ENCODE data around the gene PQBP1.

DNA sequence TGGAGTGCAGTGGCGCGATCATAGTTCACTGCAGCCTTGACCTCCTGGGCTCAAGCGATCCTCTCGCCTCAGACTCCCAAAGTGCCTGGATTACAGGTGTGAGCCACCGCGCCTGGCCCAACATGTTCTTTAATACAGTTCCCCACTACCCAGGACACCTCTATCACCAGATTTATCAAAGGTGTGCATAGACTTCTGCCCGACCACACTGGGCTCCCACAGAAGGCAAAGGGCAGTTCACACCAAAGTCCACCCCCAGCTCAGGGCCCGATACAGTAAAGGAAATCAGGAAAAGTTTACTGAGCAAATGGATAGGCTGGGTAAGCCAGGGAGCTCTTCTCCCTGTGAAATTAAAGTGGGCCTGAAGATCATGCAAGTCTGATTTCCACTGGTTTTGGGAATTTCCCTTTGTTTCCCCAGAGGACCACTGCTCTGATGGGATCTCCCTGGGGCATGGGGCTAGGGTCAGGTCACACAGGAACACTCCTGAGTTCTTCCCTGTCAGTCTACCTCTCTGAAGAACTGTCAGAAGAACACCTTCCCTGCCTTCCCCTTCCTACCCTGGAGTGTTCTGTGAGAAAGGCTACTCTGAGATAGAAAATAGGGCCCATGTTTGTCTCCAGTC lies 38.8 kb downstream of the PQBP1 start:
- TF ChIP-seq EZH2 (optimal IDR thresholded peaks at IDR 0.05; ENCODE audit: low read depth, low read length) (no peak), CTCF (IDR thresholded peaks at IDR 0.05; ENCODE audit: low read length) (no peak), EZH2phosphoT487 (IDR thresholded peaks at IDR 0.05; ENCODE audit: low read length) (no peak)
